Tibial nerve (tissue), 4 donors: ENCODE results near the gene ECE1.

Experiments used
- CTCF ChIP-seq, 5 experiments: fragments of 200-600 bp in 3 of 5; fragments of 450-650 bp in 2 of 5; sonication (generic) in 3 of 5; IDR thresholded peaks; one replicate each; pipeline ENCODE4 v1.5.1; 2016 to 2019; ENCODE audit warnings: antibody characterized with exemption in 5 of 5, mild to moderate bottlenecking in 3 of 5, moderate library complexity in 2 of 5
- EP300 ChIP-seq, 2 donors: sonication (generic); formaldehyde crosslinking; IDR thresholded peaks; one replicate each; pipeline ENCODE4 v1.6.1; 2017; ENCODE audit warnings: antibody characterized with exemption in 2 of 2, mild to moderate bottlenecking in 1 of 2
- POLR2A ChIP-seq, 2 donors: fragments of 450-650 bp; IDR thresholded peaks; one replicate each; pipeline ENCODE4 v1.6.1; 2017; ENCODE audit warnings: antibody characterized with exemption in 2 of 2, mild to moderate bottlenecking in 2 of 2, moderate library complexity in 2 of 2

GRCh38 chr1:21320410-21321108 is 30.3 kb upstream of the ECE1 start:
- no peak for TF ChIP-seq POLR2A (IDR thresholded peaks at IDR 0.05)
- TF ChIP-seq EP300 (IDR thresholded peaks at IDR 0.05): no peak
- TF ChIP-seq CTCF (IDR thresholded peaks at IDR 0.05): no peak
